Hematopoietic multipotent progenitor cell (in vitro differentiated cells): ENCODE measurements around the gene IL13RA2. TPM values are rescaled to one million over a fixed set of nuclear protein-coding genes. Genes with fewer than 3 reads are reported as not detected.

Experiments
- DNase-seq, 3 donors: peaks; one replicate each; pipeline ENCODE4 v3.0.0-alpha.2; 2011 to 2015; ENCODE audit warnings: low read depth in 2 of 3, low spot score in 2 of 3
- small RNA-seq: library from RNA; depleted of rRNA; stranded (forward); fragments of <200 nt; gene quantifications from one replicate; pipeline ENCODE3, GENCODE V24; 2012
- total RNA-seq: library from RNA; depleted of rRNA; stranded (reverse); fragments of >200 nt; gene quantifications from one replicate; pipeline ENCODE4 v1.2.3, GENCODE V29; 2012

IL13RA2 gene
- total RNA-seq, 1 donor = under 0.01 TPM

DNA sequence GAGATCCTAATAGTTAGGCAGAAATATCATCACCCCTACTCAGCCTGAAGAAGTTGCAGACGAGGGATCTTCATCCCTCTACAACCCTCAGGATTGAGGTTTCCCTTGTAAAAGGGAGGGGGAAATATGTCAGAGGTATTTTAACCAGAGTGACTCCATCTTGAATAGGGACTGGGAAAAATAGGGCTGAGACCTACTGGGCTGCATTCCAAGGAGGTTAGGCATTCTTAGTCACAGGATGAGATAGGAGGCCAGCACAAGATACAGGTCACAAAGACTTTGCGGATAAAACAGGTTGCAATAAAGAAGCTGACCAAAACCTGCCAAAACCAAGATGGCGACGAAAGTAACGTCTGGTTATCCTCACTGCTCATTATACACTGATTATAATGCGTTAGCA is 17.5 kb downstream of the IL13RA2 start:
- DNase-seq = no peak

DNA sequence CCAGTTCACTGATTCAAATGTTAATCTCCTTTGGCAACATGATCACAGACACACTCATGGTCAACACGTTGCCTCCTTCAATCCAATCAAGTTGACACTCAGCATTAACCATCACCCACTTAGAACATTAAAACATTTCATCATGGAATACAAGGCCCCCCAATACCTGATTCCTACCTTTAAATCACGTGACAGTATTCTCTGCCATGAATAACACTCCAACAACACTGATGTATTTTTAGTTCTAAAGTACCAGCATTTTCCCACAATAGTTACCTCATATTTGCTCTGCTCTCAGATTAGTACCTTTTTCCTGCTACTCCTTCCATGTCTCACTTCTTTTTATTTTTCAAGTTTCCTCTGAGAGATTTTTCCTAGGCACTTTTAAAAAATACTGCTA is 19.6 kb downstream of the IL13RA2 start:
- DNase-seq = no peak

DNA sequence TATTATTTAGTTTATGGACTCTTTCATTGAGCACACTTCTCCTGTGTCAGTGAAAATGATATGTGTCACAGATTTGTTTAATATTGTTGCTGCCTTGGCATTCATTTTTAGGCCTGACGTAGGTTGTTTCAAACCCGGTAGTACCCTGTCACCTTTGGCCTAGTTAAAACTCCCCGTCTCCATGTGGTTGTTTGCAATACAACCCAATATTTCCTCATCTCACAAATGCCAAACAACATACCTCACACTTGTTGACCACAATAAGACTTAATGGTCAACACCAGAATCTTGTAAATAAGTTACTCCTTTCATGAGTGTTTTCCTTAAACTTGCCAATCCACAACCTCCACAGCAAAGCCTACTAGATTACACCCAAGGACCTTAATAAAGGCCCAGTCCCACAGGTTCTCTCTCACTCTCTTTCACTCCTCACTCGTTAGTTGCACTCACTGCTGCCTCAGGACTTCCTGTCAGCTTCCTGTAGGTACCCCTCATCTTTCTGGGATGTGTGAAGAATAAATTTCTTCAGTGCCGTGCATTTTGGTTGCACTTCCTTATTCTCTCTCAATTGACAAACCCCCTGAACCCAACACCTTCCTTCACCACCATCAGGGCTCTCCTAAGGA is 31.3 kb downstream of the IL13RA2 start:
- no peak for DNase-seq

DNA sequence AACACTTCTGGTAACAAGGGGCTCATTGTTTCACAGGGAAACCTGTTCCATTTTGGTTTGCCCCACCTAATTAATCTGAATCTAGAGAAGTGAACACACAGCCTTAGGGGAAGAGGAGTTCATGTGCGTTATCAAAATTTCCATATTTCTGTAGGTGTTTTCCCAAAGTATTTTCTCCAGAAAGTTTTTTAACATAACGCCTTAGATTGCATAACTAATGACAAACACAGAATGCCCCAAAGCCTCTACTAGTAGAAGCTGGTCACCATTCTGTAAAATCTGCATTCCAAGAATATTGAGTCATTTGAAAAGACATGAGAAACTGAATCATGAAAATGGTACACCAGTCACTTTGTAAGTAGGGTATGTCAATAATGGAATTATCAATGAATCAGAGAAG is 41.1 kb downstream of the IL13RA2 start:
- DNase-seq = no peak

DNA sequence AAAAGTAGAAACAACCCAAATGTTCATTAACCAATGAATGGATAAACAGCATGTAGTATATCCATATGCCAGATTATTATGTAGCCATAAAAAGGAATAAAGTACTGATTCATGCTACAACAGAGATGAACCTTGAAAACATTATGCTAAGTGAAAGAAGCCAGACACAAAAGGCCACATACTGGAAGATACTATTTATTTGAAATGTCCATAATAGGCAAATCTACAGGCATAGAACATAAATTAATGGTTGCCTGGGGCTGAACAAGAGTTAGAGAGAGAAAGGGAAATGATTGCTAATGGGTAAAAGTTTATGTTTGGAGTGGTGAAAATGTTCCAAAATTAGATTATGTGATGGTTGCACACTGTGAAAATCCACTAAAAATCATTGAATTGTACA is 44.4 kb downstream of the IL13RA2 start:
- DNase-seq = no peak

DNA sequence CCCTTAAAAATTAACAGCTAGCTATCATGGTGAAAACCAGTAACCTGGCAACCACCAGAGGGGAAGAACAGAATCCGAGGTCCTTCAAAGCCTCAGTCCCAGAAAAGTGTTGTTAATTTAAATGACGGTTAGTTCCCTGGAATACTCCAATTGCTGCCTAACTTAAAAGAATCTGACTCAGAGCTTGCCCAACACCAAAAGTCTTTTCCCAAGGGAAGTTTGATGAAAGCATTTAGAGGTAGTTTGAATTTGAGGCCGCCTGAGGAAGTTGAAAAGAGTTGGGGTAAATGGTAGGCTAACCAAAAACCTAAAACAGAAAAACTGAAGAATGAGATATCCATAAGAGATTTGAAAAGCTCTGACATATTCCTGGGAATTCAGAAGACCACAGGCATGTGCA is 46.6 kb downstream of the IL13RA2 start:
- DNase-seq = no peak

DNA sequence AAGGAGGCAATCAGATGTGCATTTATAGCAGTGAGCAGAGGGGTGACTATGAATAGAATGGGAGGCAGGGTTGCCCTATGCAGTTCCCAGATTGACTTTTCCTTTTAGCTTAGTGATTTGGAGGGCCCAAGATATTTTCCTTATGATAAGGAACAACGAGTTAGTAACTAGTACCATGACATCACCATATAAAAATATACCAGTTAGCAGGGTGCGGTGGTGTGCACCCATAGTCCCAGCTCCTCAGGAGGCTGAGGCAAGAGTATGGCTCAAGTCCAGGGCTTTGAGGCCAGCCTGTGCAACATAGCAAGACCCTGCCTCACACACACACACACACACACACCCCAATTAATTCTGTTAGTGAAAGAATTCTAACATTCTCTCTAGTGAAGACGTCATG is 53.0 kb downstream of the IL13RA2 start:
- DNase-seq = no peak

DNA sequence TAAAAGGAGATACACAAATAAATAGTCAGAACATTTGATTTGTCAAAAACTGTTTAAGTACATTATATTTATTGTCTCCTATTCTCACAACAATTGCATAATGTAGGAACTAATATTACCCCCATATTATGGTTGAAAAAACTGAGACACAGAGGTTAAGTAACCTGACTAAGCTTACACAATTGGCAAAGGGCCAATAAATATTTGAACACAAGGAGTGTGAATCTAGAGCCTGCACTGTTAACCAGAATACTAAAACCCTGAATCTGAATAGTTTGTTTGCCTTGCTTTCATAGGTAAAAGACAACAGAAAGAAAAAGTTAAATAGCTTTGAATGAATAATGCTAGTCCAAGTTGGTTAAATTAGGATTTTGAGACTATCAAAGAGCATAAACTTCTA is 55.2 kb downstream of the IL13RA2 start:
- DNase-seq = no peak

DNA sequence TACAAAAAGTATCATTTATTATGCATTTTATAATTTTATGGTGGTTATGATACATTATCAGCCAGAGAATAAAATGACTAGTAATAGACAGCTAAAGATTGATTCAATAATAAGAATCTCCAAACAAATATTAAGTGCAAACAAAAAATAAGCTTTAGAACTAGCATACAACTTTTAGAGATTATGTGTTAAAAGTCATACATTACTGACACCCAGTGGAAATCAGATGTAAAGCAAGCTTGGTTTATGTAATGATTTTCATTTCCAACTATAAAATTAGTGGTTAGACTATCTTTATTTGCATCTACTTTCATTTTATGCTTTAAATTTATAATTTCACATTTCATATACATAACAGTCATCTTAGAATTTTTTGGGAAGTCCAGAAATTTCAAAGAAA is 57.7 kb downstream of the IL13RA2 start:
- peak in 1 of 3 donors; percentile 17 for DNase-seq

Small RNA genes lying within 50 kb of the gene (small RNA-seq; reads per million reads assigned to genes)
- gene RNU6-648P = not detected

Other genes with a start within 250 kb of the IL13RA2 start
- gene RBMXL3, start 171.8 kb upstream of the IL13RA2 start, total RNA-seq = not detected
- 0.54 TPM for gene LRCH2, start 216.5 kb upstream of the IL13RA2 start, total RNA-seq